ENCODE measurements around the gene SLC26A8.
"Not testable (repeated sequence)": the region's sequence is repeated elsewhere in the genome, so short reads cannot be mapped to it uniquely, and the experiment has no call there.

The SLC26A8 gene

DNA sequence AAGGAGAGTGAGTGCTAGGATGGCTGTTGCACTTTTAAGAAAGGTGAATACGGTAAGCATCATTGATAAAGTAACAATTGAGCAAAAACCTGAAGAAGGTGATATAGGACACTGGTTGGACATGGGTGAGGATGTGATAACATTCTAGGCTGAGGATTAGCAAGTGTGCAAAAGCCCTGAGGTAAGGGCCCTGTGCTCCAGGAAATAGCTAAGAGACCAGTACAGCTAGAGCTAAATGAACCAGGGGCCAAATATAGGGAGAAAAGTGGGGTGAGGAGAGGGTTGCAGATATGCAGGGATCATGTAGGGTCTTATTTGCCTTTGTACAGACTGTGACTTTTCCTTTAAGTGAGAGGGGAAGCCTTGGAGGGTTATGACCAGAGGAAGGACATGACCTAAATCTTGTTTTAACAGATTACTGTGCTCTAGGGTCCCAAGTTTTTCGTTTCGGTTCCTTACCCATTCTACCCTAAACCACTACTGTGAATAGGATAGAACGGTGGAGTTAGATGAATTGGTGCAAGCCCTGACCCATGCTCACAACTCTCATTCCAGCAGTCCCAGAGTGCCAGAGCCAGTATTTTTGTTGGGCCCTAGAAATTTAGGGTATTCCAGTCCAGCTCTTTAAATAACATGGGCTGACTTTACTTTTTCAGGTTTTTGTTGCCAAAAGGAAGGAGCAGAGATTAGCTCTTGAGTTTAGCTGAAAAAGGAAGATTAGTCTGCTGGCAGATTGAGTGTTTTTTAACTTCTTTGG is 13.9 kb upstream of the SLC26A8 start:
- H3K36me3 Mint-ChIP-seq (ENCODE audit: low read depth), result peaks cover 12% of the 10 kb centered on the region
- peaks cover 34% of the 10 kb centered on the region for H3K4me1 Mint-ChIP-seq (ENCODE audit: low read depth)
- H3K27ac Mint-ChIP-seq, result no peak overlapping the region
- H3K9me3 Mint-ChIP-seq, result no peaks in the 10 kb centered on the region
- no peaks in the 10 kb centered on the region for H3K27me3 Mint-ChIP-seq (ENCODE audit: low read depth)
- DNase-seq (ENCODE audit: low spot score), result no peak
- no peak overlapping the region for H3K4me3 Mint-ChIP-seq

DNA sequence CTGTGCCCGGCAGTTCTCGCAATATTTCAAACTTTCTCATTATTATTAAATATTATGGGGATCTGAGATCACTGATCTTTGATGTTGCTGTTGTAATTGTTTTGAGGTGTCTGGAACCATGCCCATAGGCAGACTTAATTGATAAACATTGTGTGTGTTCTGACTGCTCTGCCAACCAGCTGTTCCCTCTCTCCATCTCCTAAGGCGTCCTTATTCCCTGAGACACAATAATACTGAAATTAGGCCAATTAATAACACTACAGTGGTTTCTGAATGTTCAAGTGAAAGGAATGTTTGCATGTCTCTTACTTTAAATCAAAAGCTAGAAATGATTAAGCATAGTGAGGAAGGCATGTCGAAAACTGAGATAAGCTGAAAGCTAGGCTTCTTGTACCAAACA is 10.8 kb upstream of the SLC26A8 start:
- no peak for DNase-seq (ENCODE audit: low spot score)
- H3K27me3 Mint-ChIP-seq (ENCODE audit: low read depth), result no peaks in the 10 kb centered on the region
- no peak overlapping the region for H3K4me3 Mint-ChIP-seq
- peaks cover 40% of the 10 kb centered on the region for H3K4me1 Mint-ChIP-seq (ENCODE audit: low read depth)
- H3K9me3 Mint-ChIP-seq, result no peaks in the 10 kb centered on the region
- H3K27ac Mint-ChIP-seq, result no peak overlapping the region
- peaks cover 17% of the 10 kb centered on the region for H3K36me3 Mint-ChIP-seq (ENCODE audit: low read depth)

DNA sequence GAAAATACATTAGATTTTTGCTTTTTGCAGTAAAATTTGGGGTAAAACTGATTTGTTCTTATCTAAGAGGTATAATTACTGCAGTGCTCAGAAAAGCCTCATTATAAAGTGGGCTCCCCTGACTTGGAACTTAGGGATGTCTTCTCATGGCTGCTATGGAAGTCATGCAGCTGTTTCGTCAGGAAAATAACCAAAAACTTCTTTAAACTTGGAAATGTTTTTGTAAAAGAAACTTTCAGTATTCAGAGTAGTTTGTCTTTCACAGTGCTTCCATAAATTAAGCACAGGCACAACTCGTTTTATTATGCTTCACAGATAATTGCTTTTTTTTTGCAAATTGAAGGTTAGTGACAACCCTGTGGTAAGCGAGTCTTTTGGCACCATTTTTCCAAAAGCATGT is 10.0 kb upstream of the SLC26A8 start:
- H3K4me3 Mint-ChIP-seq, result no peak overlapping the region
- no peak for DNase-seq (ENCODE audit: low spot score)
- peaks cover 19% of the 10 kb centered on the region for H3K36me3 Mint-ChIP-seq (ENCODE audit: low read depth)
- H3K9me3 Mint-ChIP-seq, result no peaks in the 10 kb centered on the region
- H3K27ac Mint-ChIP-seq, result no peak overlapping the region
- no peaks in the 10 kb centered on the region for H3K27me3 Mint-ChIP-seq (ENCODE audit: low read depth)
- peaks cover 46% of the 10 kb centered on the region for H3K4me1 Mint-ChIP-seq (ENCODE audit: low read depth)

DNA sequence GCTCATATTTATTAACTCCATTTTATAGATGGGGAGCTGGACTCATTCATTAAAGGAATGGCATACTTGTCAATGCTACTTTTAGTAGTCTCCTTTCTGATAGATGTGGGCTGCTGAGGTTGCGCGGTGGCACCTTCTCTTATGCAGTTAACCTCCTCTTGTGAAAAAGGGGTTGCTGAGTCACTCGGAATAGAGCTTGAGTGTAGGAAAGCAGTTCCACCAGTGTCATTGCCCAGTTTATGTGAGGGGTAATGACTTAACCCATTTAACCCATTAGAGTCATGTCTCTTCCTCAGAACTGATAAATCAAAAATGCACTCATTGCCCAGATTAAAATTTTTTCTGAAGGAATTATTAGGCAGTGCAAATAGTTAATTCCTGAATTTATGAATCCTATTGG is 9.5 kb upstream of the SLC26A8 start:
- DNase-seq (ENCODE audit: low spot score), result peak; percentile 33

DNA sequence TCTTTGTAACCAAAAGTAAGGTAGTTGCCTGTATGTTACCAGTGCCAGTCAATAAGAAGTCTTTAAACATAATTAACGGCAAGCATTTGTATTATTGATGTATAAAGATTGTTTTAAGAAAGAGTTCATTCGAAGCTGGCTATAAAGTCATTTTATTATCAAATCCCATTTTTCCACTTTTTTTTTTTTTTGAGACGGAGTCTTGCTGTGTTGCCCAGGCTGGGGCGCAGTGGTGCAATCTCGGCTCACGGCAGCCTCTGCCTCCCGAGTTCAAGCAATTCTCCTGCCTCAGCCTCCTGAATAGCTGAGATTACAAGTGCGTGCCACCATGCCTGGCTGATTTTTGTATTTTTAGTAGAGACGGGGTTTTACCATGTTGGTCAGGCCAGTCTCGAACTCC is 8.7 kb upstream of the SLC26A8 start:
- H3K4me3 Mint-ChIP-seq; H3K27me3 Mint-ChIP-seq (ENCODE audit: low read depth); DNase-seq (ENCODE audit: low spot score); H3K27ac Mint-ChIP-seq; H3K9me3 Mint-ChIP-seq: not testable (repeated sequence)
- Mint-ChIP-seq H3K36me3 (ENCODE audit: low read depth) (peaks cover 26% of the 10 kb centered on the region), H3K4me1 (ENCODE audit: low read depth) (peaks cover 46% of the 10 kb centered on the region)

More for the DNA sequence above, 9.5 kb upstream of the SLC26A8 start:
- Mint-ChIP-seq H3K4me3 (no peak overlapping the region), H3K27me3 (ENCODE audit: low read depth) (no peaks in the 10 kb centered on the region), H3K4me1 (ENCODE audit: low read depth) (peaks cover 46% of the 10 kb centered on the region), H3K36me3 (ENCODE audit: low read depth) (peaks cover 23% of the 10 kb centered on the region), H3K9me3 (no peaks in the 10 kb centered on the region), H3K27ac (no peak overlapping the region)

DNA sequence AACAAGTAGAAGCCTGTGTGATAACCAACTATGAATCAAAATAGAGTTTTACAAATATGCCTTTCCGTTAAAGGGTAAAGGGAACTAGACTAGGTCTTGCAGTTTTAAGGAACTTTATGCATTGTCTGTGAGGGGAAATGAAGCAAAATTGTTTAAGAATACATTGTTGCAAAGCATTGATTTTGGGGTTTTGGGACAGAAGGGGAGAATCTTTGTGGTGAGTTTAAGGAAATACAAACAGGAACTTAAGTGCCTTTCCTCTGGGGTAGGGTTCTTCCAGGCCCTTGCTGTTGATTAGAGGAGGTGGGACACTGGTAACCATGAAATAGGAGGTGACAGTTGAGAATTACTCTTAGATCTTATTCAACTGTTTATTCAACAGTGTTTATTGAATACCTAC is 7.8 kb upstream of the SLC26A8 start:
- peaks cover 40% of the 10 kb centered on the region for H3K4me1 Mint-ChIP-seq (ENCODE audit: low read depth)
- H3K4me3 Mint-ChIP-seq, result peak overlapping the region; percentile 13
- H3K9me3 Mint-ChIP-seq, result no peaks in the 10 kb centered on the region
- no peak for DNase-seq (ENCODE audit: low spot score)
- peaks cover 26% of the 10 kb centered on the region for H3K36me3 Mint-ChIP-seq (ENCODE audit: low read depth)
- H3K27me3 Mint-ChIP-seq (ENCODE audit: low read depth), result peaks cover under 1% of the 10 kb centered on the region
- no peak overlapping the region for H3K27ac Mint-ChIP-seq

DNA sequence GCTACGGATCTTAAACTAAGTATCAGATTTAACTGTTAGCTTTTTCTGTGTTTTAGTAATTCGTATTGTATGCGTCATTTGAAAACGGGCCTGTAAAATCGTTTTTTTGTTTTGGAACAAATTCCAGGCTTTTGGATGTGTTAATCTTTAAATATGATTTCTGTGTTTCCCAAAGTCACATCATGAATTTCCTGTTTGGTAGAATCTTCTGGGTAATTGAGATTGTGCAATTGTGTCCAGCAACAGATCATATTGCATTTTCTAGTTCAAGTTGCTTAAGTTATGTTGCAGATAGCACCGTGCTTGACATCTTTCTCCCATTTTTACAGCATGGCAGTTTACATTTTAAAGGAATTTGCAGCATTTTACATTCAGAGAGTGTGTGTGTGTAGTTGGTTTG is 5.0 kb upstream of the SLC26A8 start:
- Mint-ChIP-seq H3K9me3 (no peaks in the 10 kb centered on the region), H3K27me3 (ENCODE audit: low read depth) (peaks cover 18% of the 10 kb centered on the region), H3K4me1 (ENCODE audit: low read depth) (peaks cover 36% of the 10 kb centered on the region), H3K4me3 (peak overlapping the region; percentile 97), H3K36me3 (ENCODE audit: low read depth) (peaks cover 18% of the 10 kb centered on the region), H3K27ac (peak overlapping the region; percentile 83)
- DNase-seq (ENCODE audit: low spot score), result no peak

DNA sequence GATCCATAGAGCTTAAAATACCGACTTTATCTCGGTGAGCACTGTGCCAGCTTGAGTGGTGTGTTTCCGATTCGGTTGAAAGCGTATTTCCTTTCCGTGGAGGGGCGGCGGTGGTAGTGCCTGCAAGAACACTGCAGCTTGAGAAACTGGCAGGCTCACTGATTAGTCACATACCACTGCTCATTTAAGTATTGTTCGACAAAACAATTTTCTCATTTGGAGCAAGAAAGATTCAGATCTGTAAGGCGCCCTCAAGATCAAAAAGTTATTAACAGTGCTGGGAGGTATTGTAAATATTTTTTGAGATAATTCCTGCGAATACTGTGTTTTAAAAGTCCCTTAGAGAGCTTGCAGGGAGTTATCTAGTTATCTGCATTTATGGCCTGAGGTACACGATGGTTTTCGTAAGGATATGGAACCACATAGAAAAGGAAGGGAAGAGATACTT is 4.5 kb upstream of the SLC26A8 start:
- H3K4me1 Mint-ChIP-seq (ENCODE audit: low read depth), result peaks cover 34% of the 10 kb centered on the region
- peaks cover 21% of the 10 kb centered on the region for H3K27me3 Mint-ChIP-seq (ENCODE audit: low read depth)
- peaks cover 18% of the 10 kb centered on the region for H3K36me3 Mint-ChIP-seq (ENCODE audit: low read depth)
- no peaks in the 10 kb centered on the region for H3K9me3 Mint-ChIP-seq
- peak overlapping the region; percentile 83 for H3K27ac Mint-ChIP-seq
- DNase-seq (ENCODE audit: low spot score), result peak; percentile 68
- H3K4me3 Mint-ChIP-seq, result peak overlapping the region; percentile 97

DNA sequence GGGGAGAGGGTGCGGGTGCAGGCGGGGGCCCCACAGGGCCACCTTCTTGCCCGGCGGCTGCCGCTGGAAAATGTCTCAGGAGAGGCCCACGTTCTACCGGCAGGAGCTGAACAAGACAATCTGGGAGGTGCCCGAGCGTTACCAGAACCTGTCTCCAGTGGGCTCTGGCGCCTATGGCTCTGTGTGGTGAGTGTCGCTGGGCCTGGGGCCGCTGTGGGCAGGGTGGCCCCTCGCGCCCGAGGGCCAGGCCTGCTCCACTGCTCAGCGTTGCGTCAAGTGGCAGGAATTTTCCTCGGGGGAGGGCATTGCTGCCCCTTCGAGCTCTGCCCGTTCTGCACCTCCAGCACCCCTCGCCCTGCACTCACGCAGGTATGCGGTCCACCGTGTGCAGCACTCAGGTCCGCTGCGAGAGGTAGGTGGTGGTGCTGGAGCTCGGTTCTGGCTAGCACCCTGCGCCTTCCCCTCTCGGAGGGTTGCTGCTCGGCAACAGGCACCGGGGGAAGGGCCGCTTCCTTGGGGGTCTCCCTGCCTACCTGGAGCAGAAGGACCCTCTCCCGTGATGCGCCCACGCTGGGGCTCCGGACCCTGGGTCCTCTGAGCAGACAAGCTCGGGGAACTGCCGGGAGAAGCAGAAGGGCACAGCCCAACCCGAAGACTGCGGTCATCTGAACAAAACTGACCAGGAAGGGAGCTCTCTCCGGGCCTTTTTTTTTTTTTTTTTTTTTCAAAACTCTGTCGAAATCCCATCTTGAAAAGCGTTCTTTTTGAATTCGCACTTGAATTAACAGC is 3.8 kb upstream of the SLC26A8 start:
- Mint-ChIP-seq H3K27ac (peak overlapping the region; percentile 83), H3K27me3 (ENCODE audit: low read depth) (peaks cover 25% of the 10 kb centered on the region), H3K4me3 (peak overlapping the region; percentile 97), H3K36me3 (ENCODE audit: low read depth) (peaks cover 18% of the 10 kb centered on the region), H3K4me1 (ENCODE audit: low read depth) (peaks cover 30% of the 10 kb centered on the region), H3K9me3 (no peaks in the 10 kb centered on the region)
- no peak for DNase-seq (ENCODE audit: low spot score)

DNA sequence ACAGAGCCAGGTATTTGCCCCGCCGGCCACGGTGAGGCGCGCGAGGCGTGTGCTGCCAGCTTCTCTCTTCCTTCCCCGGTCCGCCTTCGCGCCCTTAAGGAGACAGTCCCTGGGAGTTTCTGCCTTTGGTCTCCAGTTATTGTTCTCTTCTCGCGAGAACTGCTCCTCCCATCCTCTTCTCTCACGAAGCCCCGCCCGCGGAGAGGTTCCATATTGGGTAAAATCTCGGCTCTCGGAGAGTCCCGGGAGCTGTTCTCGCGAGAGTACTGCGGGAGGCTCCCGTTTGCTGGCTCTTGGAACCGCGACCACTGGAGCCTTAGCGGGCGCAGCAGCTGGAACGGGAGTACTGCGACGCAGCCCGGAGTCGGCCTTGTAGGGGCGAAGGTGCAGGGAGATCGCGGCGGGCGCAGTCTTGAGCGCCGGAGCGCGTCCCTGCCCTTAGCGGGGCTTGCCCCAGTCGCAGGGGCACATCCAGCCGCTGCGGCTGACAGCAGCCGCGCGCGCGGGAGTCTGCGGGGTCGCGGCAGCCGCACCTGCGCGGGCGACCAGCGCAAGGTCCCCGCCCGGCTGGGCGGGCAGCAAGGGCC is 3.2 kb upstream of the SLC26A8 start, which contains the start of gene MAPK14:
Gene MAPK14, plus strand, starts transcription at position 308 of the 587 bp plus-strand sequence. CDS start 350 bp downstream, outside the sequence.
- Mint-ChIP-seq H3K9me3 (no peaks in the 10 kb centered on the region), H3K36me3 (ENCODE audit: low read depth) (peaks cover 18% of the 10 kb centered on the region), H3K27me3 (ENCODE audit: low read depth) (peaks cover 25% of the 10 kb centered on the region), H3K4me1 (ENCODE audit: low read depth) (peaks cover 27% of the 10 kb centered on the region), H3K4me3 (peak within 1 kb of the TSS; percentile 97), H3K27ac (peak within 1 kb of the TSS; percentile 87)
- DNase-seq (ENCODE audit: low spot score), result peak; percentile 98

DNA sequence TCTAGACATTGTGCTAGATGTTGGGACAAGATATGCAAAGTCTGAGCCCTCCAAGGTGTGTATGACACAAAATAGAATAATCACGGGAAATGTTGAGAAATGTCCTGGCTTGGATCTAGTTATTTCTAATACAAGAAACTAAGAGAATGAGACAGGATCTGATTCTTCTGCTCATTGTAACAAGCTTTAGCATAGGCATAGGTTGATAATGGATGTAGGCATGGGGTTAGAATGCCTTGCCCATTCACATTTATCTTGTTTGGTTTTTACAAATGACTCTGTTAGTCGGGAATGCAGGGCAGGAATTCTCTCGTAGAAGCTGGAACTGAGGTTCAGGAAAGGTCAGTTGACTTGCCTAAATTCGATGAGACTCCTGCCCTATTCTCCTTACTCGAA is 1.5 kb upstream of the SLC26A8 start:
- H3K4me1 Mint-ChIP-seq (ENCODE audit: low read depth), result peaks cover 15% of the 10 kb centered on the region
- no peak for DNase-seq (ENCODE audit: low spot score)
- H3K27ac Mint-ChIP-seq, result no peak overlapping the region
- H3K9me3 Mint-ChIP-seq, result no peaks in the 10 kb centered on the region
- H3K4me3 Mint-ChIP-seq, result no peak overlapping the region
- H3K27me3 Mint-ChIP-seq (ENCODE audit: low read depth), result peaks cover 25% of the 10 kb centered on the region
- H3K36me3 Mint-ChIP-seq (ENCODE audit: low read depth), result peaks cover 11% of the 10 kb centered on the region

DNA sequence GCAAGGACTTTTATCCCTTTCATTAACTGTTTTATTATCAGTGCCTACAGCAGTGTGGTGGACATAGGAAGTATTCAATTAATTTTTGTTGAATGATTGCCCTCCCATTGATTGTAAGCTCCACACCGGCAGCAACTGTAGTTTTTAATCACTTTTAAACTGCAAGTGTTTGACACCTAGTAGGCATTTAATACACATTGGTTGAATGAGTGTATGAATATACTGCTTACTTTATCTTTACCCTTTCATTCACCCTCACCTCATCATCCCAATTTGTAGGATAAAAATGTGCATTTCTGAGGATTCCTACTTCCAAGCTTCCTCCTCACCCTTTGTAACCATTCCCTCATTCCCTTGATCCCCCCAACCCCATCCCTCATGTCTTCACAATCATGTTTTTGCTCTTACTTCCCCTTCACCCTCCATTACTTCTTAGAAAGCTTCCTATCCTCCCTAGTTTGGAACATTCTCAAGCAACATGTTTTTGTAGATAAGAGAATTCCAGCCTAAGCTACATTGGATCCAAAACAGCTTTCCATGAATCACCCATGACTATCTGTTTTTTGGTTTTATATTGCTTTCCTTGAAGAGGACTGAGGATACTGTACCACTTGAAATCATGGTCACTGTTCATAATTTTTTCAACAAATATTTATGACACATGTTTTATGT is 955 bp upstream of the SLC26A8 start:
- Mint-ChIP-seq H3K4me1 (ENCODE audit: low read depth) (peaks cover 13% of the 10 kb centered on the region), H3K27ac (no peak overlapping the region), H3K36me3 (ENCODE audit: low read depth) (peaks cover 9% of the 10 kb centered on the region), H3K4me3 (no peak overlapping the region), H3K9me3 (no peaks in the 10 kb centered on the region), H3K27me3 (ENCODE audit: low read depth) (peaks cover 25% of the 10 kb centered on the region)
- no peak for DNase-seq (ENCODE audit: low spot score)

DNA sequence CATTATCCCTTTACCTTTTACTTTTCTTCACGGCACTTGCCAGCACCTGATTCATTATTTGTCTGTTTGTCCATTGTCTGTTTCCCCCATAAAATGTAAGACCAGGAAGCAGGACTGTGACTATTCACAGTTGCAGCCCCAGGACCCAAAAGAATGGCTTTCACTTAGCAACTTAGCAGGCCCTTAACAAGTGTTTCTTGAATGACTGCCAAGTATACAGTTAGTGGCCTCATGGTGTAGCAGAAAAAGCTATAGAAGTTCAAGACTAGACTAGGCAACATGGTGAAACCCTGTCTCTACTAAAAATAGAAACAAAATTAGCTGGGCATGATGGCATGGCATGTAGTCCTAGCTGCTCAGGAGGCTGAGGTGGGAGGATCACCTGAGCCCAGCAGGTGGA is 4.3 kb downstream of the SLC26A8 start:
- no peak overlapping the region for H3K27ac Mint-ChIP-seq
- peaks cover 2% of the 10 kb centered on the region for H3K4me1 Mint-ChIP-seq (ENCODE audit: low read depth)
- no peak overlapping the region for H3K4me3 Mint-ChIP-seq
- H3K36me3 Mint-ChIP-seq (ENCODE audit: low read depth), result no peaks in the 10 kb centered on the region
- no peaks in the 10 kb centered on the region for H3K9me3 Mint-ChIP-seq
- DNase-seq (ENCODE audit: low spot score), result no peak
- peaks cover 23% of the 10 kb centered on the region for H3K27me3 Mint-ChIP-seq (ENCODE audit: low read depth)

Data from T-helper 2 cell treated with Interferon-gamma antibody and Interleukin-4, amounts not matched to agents 5 μg/mL and 100 μg/mL, for 36 hours (primary cell).